ENCODE results near the gene LTB4R2. TPM values are rescaled to one million over a fixed set of nuclear protein-coding genes. Genes with fewer than 3 reads are reported as not detected.
A peak's percentile ranks its signal among the peaks of the same experiment; 100 is the strongest.

The LTB4R2 gene
- total and polyA plus RNA-seq, 2 of the 8 experiments (the other 6 are each of a cell fraction or from before 2014, with no cell fraction given), result 5.3 to 6.7 TPM

- TF ChIP-seq RBBP5 (IDR thresholded peaks at IDR 0.05; ENCODE audit: borderline replicate concordance, low read depth, low read length), result no peak; the same call in 1 of the 2 replicates
- no peak for TF ChIP-seq ATF3 (IDR thresholded peaks at IDR 0.05; ENCODE audit: insufficient read depth, low read depth, low read length)
- no peak for TF ChIP-seq SIX5 (IDR thresholded peaks at IDR 0.05; ENCODE audit: low read depth, low read length)
- peak in 2 of 3 experiments; percentile 56 to 79; a peak in 3 of 4 replicates for TF ChIP-seq CTCF (IDR thresholded peaks at IDR 0.05; ENCODE audit: control extremely low read depth in 1 of 3, insufficient read depth in 1 of 3, low read depth in 1 of 3, low read length in 3 of 3)
- no peak for TF ChIP-seq ATF2 (IDR thresholded peaks at IDR 0.05; ENCODE audit: low read length)
- TF ChIP-seq SRF (IDR thresholded peaks at IDR 0.05; ENCODE audit: low read depth, low read length), result no peak
- no peak for TF ChIP-seq SP4 (IDR thresholded peaks at IDR 0.05; ENCODE audit: low read length)
- TF ChIP-seq GTF2F1 (IDR thresholded peaks at IDR 0.05; ENCODE audit: borderline replicate concordance, low read depth, low read length), result no peak
- no peak for TF ChIP-seq MAFK (IDR thresholded peaks at IDR 0.05; ENCODE audit: low read depth, low read length)
- TF ChIP-seq TAF7 (optimal IDR thresholded peaks at IDR 0.05; ENCODE audit: borderline replicate concordance, low read depth, low read length), result no peak
- no peak for TF ChIP-seq BCL11A (IDR thresholded peaks at IDR 0.05; ENCODE audit: low read depth in 2 of 2, low read length in 2 of 2)
- TF ChIP-seq TEAD4 (IDR thresholded peaks at IDR 0.05; ENCODE audit: low read depth, low read length), result no peak
- TF ChIP-seq TAF1 (IDR thresholded peaks at IDR 0.05; ENCODE audit: low read depth, low read length), result no peak
- no peak for TF ChIP-seq CBX5 (IDR thresholded peaks at IDR 0.05; ENCODE audit: low read depth, low read length)
- no peak for TF ChIP-seq EZH2 (IDR thresholded peaks at IDR 0.05; ENCODE audit: low read depth, low read length, severe bottlenecking)
- TF ChIP-seq SUZ12 (IDR thresholded peaks at IDR 0.05; ENCODE audit: low read length), result peak; percentile 49; the same call in 1 of the 2 replicates
- TF ChIP-seq RXRA (IDR thresholded peaks at IDR 0.05; ENCODE audit: insufficient read depth, low read depth, low read length), result no peak
- TF ChIP-seq JUN (IDR thresholded peaks at IDR 0.05; ENCODE audit: low read depth, low read length), result no peak
These were observed 22.5 kb downstream of the LTB4R2 start (continued) for GRCh38 chr14:24332268-24332993.
